Measurements from ENCODE around the gene NRG3. TPM values are rescaled to one million over a fixed set of nuclear protein-coding genes. Genes with fewer than 3 reads are reported as not detected.

The NRG3 gene
- total and polyA plus RNA-seq, 2 of the 8 experiments (the other 6 are each of a cell fraction or from before 2014, with no cell fraction given): 4.2 to 5.0 TPM

DNA sequence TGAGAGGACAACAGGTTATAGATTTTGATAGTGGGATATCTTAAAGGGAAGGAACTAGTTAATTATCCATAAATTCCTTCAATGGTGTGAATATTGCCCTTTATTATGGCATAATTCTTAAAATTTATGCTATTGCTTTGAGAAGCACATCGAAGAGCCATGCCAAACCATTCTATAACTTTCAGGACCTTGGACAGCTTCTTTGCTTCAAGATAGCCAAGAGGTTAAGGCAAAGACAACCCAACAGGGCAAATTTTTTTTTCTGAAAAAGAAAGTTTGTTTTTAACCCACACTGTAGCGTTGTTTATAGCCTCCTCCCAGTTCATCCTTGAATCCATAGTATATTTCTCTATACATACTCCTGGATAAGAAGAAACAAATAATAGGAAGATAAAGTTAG lies 103.2 kb downstream of the NRG3 start:
- Histone ChIP-seq H2BK15ac (ENCODE audit: low read length) (no peak overlapping the region), H4K8ac (ENCODE audit: extremely low read depth, insufficient read depth, low read length) (no peak overlapping the region), H2AK5ac (ENCODE audit: low read depth, low read length) (no peak overlapping the region), H3K27ac (ENCODE audit: low read depth, low read length) (no peak overlapping the region), H4K5ac (ENCODE audit: insufficient read length, low read depth, low read length) (no peak overlapping the region), H4K20me1 (replicated peaks in 1 of 2; ENCODE audit: control insufficient read depth in 1 of 2, insufficient read depth in 2 of 2, low read length in 2 of 2) (no peaks in the 10 kb centered on the region), H2AFZ (ENCODE audit: low read length) (no peak overlapping the region), H2BK12ac (ENCODE audit: low read depth, low read length) (no peak overlapping the region), H3K9ac (replicated peaks in 1 of 4; ENCODE audit: extremely low read depth in 1 of 4, low read depth in 3 of 4, low read length in 3 of 4) (no peak overlapping the region), H3K4me3 (ENCODE audit: extremely low read depth in 1 of 4, insufficient read depth in 2 of 4, low read depth in 3 of 4, low read length in 4 of 4) (no peak overlapping the region), H2BK5ac (ENCODE audit: low read depth, low read length) (no peak overlapping the region), H3K4ac (replicated peaks; ENCODE audit: insufficient read length, low read depth, low read length) (no peak overlapping the region), H3K27me3 (replicated peaks in 1 of 4; ENCODE audit: control insufficient read depth in 3 of 4, extremely low read depth in 1 of 4, insufficient read depth in 3 of 4, low read length in 3 of 4) (no peaks in the 10 kb centered on the region), H2BK120ac (replicated peaks; ENCODE audit: low read depth, low read length) (no peak overlapping the region), H3K56ac (replicated peaks; ENCODE audit: insufficient read length, low read depth, low read length) (no peak overlapping the region), H2BK20ac (ENCODE audit: low read length) (no peak overlapping the region), H3K23me2 (ENCODE audit: low read depth, low read length) (no peaks in the 10 kb centered on the region), H3K79me1 (ENCODE audit: low read depth, low read length) (no peaks in the 10 kb centered on the region), H3K23ac (ENCODE audit: insufficient read length) (no peak overlapping the region), H3K18ac (ENCODE audit: extremely low read depth, low read length) (no peak overlapping the region), H3K79me2 (ENCODE audit: control insufficient read depth in 1 of 2, insufficient read depth in 2 of 2, low read length in 2 of 2) (no peaks in the 10 kb centered on the region), H3K36me3 (ENCODE audit: control insufficient read depth in 2 of 4, insufficient read depth in 4 of 4, low read length in 3 of 4) (no peaks in the 10 kb centered on the region), H3K14ac (ENCODE audit: insufficient read length) (no peak overlapping the region), H3K4me1 (replicated peaks in 1 of 4; ENCODE audit: control insufficient read depth in 3 of 4, insufficient read depth in 4 of 4, low read length in 3 of 4) (no peaks in the 10 kb centered on the region), H4K91ac (replicated peaks; ENCODE audit: insufficient read length, low read length) (no peak overlapping the region), H3K4me2 (ENCODE audit: insufficient read depth in 1 of 2, low read depth in 2 of 2, low read length in 2 of 2) (no peak overlapping the region), H3K9me3 (ENCODE audit: insufficient read depth in 2 of 2, low read depth in 1 of 2, low read length in 1 of 2) (no peaks in the 10 kb centered on the region)
- ChIA-PET CTCF (ENCODE audit: partially characterized antibody) (no interaction called here), POLR2A (ENCODE audit: partially characterized antibody) (no interaction called here)
- WGBS, 2 experiments (ENCODE audit: extremely low coverage in 1 of 2, insufficient coverage in 1 of 2, insufficient read length in 1 of 2, insufficient replicate concordance in 2 of 2, low coverage in 1 of 2, low lambda C conversion rate in 2 of 2, missing lambda C conversion rate in 1 of 2): 81% methylated on average over 2 of the region's 2 CpGs; no CpG with 5 or more reads in 1 of the 2 experiments
- FAIRE-seq (no peak), DNase-seq (ENCODE audit: low read depth in 1 of 2, low spot score in 2 of 2) (no peak)
- no peak for TF ChIP-seq TBP (IDR thresholded peaks at IDR 0.05; ENCODE audit: low read depth, low read length)
- no peak for TF ChIP-seq CHD2 (IDR thresholded peaks at IDR 0.05; ENCODE audit: low read length)
- no peak for TF ChIP-seq CBX8 (IDR thresholded peaks at IDR 0.05; ENCODE audit: borderline replicate concordance, low read depth, low read length)
- no peak for TF ChIP-seq KDM1A (IDR thresholded peaks at IDR 0.05; ENCODE audit: borderline replicate concordance, low read length)
- no peak for TF ChIP-seq TAF1 (IDR thresholded peaks at IDR 0.05; ENCODE audit: low read depth, low read length)
- TF ChIP-seq POU5F1 (IDR thresholded peaks at IDR 0.05; ENCODE audit: low read depth, low read length): no peak
- TF ChIP-seq RFX5 (IDR thresholded peaks at IDR 0.05; ENCODE audit: borderline replicate concordance, low read depth, low read length): no peak
- no peak for TF ChIP-seq PHF8 (conservative IDR thresholded peaks at IDR 0.05; ENCODE audit: low read depth, low read length)
- no peak for TF ChIP-seq RAD21 (IDR thresholded peaks at IDR 0.05 in 1 of 2, conservative IDR thresholded peaks at IDR 0.05 in 1 of 2; ENCODE audit: low read depth in 2 of 2, low read length in 2 of 2)
- TF ChIP-seq CEBPB (IDR thresholded peaks at IDR 0.05; ENCODE audit: low read depth, low read length): no peak
- no peak for TF ChIP-seq BACH1 (IDR thresholded peaks at IDR 0.05; ENCODE audit: low read length)
- TF ChIP-seq EP300 (IDR thresholded peaks at IDR 0.05; ENCODE audit: borderline replicate concordance in 1 of 2, low read depth in 2 of 2, low read length in 2 of 2): no peak
- TF ChIP-seq EZH2 (IDR thresholded peaks at IDR 0.05; ENCODE audit: low read depth, low read length, severe bottlenecking): no peak
- TF ChIP-seq EGR1 (IDR thresholded peaks at IDR 0.05; ENCODE audit: borderline replicate concordance, low read depth, low read length): no peak
- no peak for TF ChIP-seq CTBP2 (IDR thresholded peaks at IDR 0.05; ENCODE audit: borderline replicate concordance, insufficient read depth, insufficient read length, low read length)
